Activated CD4-positive, alpha-beta T cell treated with anti-CD3 and anti-CD28 coated beads, Interleukin-2, amount 50 U/mL, for 4 hours (primary cell): ENCODE results near the gene GRPEL1.

Experiments used
- DNase-seq, 2 experiments: peaks; one replicate each; pipeline ENCODE4 v3.0.0-alpha.2; 2020

The GRPEL1 gene

DNA sequence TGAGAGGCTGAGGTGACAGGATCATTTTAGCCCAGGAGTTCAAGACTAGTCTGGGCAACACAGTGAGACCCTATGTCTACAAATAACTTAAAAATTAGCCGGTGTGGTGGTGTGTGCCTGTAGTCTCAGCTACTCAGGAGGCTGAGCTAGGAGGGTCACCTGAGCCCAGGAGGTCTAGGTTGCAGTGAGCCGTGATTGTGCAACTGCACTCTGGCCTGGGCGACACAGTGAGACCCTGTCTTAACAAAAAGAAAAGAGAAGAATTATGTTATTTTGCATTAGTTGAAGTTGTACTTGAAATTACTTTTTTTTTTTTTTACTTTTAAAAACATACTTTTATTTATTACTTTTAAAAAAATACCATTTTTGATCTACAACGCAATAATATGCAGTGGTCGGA, 46.5 kb downstream of the GRPEL1 start:
- no peak for DNase-seq

DNA sequence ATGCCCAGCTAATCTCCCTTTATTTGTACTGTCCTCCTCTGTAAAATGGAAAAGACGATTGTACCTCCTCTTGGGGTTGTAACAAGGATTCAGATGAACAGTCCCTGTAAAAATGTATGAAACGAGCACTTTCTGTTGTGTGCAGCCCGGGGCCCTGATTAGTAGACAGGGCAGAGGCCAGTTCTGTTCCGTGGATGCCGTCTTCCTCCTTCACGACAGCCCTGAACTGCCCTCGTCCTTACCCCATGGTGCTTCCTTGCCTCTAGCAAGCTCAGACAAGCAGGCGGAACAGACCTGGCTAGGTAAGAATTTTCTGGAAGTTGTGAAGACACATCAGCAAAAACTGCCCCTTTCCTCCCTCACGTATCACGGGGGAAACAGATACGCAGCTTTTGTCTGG, 47.0 kb downstream of the GRPEL1 start:
- no peak for DNase-seq

DNA sequence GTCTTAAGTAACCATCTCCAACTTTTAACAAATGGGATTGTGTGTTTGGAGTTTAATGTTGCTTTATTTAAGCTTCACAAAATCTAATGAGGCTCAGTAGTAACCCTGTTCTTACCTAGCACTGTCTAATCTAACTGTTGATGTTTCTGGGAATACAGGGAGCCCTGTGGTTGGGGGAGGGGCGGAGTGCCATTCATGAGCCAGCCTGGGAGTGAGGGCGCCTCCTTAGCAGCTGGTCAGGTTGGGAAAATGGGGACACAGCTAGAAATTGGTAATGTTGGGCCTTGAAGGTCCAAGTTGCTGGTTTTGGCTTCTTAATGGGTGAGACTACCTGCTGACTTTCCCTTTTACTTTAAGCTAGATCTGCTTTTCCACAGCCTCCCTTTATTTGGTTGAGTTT, 47.6 kb downstream of the GRPEL1 start:
- DNase-seq, result no peak

DNA sequence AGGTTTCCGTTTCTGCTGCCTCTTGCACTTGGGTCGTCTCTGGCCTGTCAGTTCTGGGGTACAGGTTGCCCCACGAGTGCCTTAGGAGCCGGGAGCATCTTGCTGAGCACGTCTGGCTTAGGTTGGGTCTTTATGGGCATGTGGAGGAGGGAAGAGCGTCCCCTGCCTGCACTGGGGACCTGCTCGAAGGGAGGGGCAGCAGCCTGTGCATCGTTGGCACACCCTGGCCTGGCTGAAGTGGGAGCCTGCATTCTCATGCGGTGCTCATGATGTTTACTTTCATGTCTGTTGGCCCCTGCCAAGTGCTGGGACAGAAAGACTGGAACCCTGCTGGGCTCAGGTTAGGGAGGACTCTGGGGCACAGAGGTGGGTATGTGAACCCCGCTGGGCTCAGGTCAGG, 48.5 kb downstream of the GRPEL1 start:
- DNase-seq, result no peak

DNA sequence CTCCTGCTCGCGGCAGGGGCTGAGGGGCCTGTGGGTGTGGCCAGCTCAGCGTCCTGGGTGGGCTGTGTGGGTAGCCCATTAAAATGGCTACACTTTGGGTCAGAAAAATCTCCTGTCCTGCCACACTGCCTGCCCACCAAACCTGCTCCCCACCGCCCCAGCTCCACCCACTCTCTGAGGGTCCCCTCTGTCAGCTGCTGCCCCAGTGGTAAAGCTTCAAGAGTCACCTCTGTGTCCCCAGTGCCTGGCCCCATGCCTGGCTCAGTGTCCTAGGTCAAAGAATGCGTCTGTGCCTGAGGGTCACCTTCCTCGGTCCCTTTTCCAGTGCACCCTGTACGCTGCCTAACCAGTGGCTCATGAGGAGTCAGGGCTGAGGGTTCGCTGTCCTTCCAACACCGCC, 49.6 kb downstream of the GRPEL1 start:
- no peak for DNase-seq

DNA sequence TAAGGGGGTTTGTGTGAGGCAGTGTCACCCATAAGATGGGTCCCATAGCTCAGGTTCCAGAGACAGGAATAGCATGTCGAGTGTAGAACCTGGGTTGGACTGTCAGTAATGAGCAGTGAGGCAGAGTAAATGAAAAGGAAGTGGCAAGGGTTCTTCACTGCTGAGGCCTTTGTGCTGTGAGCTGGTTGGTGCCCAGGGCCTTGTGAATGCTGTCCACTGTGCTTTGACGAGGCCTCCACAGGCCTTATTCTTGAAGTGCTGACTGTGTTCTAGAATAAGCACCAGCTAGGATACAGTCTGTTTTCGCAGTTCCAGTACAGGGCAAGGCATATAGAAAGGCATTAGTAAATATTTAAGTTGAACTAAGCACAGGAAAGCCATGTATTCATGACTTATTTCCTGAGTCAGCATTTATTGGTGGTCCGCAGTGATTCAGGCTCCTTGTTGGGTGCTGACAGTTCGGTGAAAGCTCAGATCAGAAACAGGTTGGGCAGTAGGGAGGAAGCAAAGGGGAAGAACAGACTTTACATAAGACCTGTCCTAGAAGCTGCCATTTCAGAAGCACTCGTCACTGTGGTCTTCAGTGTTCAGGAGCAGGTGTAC, 50.3 kb downstream of the GRPEL1 start:
- no peak for DNase-seq

DNA sequence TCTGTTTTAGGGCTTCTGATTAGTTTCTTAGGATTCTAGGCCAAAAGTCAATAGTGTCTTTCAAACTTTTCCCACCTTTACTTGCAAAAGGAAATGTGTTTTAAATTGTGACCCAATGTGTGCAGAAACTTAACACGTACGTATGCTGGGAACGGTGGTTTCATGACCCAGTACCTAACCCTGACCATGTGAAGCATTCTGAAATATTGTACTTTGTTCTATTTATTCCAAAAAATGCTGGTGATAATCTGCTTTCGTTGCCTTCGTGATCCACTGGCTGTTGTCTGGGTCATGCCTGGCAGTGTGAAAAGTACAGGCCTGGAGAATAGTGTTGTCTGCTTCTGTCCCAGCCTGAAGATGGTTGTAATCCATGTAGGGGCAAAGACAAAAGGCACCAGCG, 51.4 kb downstream of the GRPEL1 start:
- DNase-seq, result no peak

DNA sequence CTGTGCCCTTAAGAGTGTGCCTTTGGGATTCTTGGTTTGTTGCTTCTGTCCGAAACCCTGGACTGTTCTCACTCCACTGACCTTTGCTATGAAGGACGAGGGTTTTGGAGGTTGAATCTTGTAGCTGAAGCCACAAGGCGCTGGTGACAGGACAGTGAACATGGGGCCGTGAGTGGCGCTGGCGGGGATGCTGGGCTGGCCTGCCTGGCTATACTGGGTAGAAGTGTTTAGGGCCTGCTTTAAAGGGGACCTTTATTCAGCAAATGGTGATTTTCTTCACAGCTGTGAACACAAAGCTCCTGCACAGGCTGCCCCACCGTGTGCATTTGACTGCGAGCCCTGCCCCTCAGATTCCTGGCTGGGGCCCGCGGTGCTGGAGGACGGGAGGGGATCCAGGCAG, 51.8 kb downstream of the GRPEL1 start:
- DNase-seq, result no peak

DNA sequence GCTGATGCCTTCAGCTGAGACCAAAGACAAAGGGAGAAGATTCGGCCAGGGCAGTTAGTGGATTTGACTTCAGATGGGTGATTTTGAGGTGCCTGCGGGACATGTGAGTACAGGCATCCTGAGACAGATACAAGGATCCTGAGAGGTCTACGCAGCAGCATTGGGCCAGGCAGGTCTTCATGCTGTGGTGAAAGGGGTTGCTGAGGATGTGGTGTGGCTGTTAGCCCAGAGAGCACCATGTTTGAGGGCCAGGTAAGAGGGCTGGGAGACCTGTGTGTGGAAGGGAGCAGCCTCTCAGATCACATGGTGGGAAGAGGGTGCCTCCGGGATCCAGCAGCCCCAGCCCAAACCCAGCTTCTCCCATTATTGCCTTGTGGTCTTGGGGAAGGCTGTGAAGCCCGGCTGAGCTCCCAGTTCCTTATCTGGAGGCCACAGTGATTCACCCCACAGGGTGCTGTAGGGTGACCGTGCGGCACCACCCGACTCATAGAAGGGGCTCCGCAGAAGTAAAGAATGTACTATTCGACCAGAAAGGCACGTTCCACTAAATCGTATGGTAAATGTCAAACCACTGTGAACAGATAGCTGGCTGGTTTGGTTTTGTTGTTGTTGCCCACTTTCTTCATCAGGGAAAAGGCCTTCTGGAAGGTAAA, 52.4 kb downstream of the GRPEL1 start:
- no peak for DNase-seq

DNA sequence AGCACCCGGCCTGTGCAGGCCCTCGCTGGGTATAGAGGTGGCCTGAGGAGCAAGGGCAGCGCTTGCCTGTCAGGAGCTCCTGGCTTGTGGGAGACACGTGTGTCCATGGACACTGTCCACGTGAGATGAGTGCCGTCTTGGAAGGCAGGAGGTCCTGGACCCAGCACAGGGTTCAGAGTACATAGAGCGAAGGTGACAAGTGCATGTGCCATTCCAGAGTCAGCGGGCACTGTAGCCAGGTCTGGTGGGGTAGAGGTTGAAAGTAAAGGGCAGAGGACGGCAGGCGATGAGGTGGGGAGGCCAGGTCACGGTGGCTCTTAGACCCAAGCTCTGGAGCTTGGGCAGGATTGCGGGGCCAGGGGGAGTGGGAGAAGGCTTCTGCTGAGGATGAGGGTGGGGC, 53.0 kb downstream of the GRPEL1 start:
- no peak for DNase-seq

DNA sequence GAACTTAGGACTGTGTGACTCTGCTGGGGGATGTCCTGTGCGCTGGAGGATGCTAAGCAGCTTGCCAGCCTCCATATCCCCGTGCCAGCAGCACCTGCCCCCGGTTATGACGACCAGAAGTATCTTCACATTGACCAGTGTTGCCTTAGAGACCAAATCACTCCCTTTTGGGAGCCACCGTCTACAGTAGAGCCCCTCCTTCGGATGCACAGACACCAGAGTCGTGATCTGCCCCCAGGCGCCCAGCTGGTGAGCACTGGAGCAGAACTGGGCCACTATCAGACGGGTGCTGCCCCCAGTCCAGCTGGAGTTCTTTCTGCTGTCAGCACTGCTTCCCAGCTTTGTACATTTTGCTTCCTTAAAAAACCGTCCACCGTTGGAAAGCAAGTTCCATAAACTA, 54.7 kb downstream of the GRPEL1 start:
- no peak for DNase-seq

DNA sequence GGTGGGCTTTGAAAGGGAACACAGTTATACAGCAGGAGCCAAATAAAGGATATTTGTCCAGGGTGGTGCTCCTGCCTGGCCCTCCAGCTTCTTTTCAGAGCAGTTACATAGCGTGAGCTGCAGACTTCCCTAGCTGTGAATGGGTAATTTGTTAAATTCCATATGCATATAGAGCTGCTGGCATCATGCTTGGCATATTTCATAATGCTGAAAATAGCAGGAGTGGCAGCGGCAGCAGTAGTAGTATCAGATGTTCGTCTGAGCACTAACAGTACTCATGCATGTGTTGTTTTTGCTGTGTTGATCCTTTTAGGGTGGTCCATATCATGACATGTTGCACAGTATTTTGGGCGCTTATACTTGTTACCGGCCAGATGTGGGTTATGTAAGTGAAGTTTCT, 58.3 kb downstream of the GRPEL1 start:
- no peak for DNase-seq
